Measurements from ENCODE around the gene PAPOLA.

PAPOLA gene

DNA sequence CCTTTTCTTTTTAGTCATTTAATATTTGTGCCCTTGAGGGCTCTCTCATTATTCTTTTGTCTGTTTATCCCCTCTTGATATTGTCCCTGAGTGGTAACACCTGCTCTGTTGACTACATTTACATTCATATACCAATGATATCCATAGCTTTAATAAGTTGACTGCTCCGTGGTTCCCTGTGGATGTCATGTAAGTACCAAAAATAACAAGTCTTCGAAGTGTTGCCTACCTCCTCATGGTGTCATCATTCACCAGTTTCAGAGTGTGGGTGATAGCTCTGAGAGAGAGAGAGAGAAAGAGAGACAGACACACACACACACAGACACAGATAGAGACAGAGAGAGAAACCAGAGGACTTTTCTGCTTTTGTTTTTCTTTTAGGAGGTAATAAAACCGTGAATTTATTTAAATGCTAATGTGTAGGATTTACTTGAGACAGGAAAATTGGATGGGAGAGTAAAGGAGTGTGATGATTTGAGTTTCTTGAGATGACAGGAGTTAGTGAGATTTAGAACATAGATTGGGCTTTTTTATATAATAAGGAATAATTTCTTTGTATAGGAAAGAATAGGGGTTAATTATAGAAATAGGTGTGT is 52.2 kb downstream of the PAPOLA start:
- intact Hi-C loops (cut with DNase I), result no loop called here
- no peak for DNase-seq

DNA sequence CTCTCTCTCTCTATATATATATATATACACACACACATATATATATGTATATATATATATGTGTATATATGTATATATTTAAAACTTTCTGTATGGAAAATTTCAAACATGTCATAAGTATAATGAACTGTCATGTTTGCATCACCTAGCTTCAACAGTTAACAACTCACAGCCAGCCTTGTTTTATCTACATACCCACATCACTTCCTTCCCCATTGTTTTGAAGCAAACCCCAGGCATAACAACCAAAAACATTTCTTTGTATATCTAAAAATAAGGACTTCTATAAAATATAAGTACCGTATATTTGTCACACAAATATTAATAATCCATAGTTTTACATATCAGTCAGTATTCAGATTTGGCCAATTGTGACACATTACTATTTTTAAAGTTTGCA is 57.4 kb downstream of the PAPOLA start:
- intact Hi-C loops (cut with DNase I), result no loop called here
- no peak for DNase-seq

- intact Hi-C loops (cut with DNase I), result loop anchor here (10.0 kb wide), 1 partner anchor 290 kb away; no protein-coding TSS in a partner anchor
- no peak for DNase-seq
These were observed 62.2 kb downstream of the PAPOLA start for GRCh38 chr14:96564389-96564788.

- intact Hi-C loops (cut with DNase I), result loop anchor here (2.0 to 10.0 kb wide), 2 partner anchors 175 to 289 kb away; no protein-coding TSS in a partner anchor
- DNase-seq, result no peak
These were observed 63.6 kb downstream of the PAPOLA start for GRCh38 chr14:96565811-96566210.

DNA sequence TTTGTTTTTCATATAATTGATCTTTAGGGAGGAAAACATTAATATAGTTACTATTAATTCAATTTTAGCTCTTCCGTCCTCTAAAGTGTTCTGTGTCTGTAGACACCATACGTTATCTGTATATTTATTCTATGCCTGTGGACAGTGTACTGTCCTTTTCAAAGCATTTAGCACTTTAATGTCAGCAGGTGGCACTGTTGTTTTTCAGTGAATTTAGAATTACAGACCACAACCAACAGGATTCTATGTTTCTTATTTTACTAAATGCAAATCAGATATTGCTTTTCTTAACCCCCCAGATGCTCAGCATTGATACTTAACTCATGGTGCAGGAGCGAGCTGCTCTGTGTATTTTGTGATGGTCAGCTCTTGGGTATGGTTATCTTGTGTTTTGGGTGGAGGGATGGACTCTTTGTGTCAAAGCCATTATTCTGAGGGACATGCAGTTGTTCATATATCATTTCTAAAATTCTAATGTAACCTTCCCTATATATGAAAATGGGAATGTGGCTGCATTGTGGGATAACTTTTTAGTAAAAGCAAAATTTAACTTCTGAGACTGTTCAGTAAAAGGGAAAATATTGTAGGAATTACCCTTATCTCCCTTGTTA is 65.2 kb downstream of the PAPOLA start:
- intact Hi-C loops (cut with DNase I), result loop anchor here (2.0 to 10.0 kb wide), 2 partner anchors 173 to 287 kb away; no protein-coding TSS in a partner anchor

DNA sequence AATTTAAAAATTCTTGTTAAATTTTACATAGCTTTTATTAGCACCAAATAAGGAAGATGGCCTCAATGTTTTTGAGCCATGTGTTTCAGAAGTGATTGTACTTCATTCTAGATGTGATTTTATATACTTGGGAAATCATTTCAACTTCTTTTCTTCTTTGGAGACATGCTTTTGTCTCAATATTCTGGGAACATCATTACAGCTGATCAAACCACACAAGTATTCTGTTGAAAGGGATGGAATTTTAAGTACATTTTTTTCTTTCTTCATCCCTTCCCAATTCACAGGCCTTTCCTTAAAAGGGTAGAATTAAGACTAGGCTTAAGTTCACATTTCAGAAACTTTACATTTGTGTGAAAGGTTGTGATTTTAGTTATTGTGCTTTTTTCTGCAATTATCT is 66.4 kb downstream of the PAPOLA start:
- intact Hi-C loops (cut with DNase I), result loop anchor here (10.0 kb wide), 1 partner anchor 286 kb away; no protein-coding TSS in a partner anchor
- no peak for DNase-seq

More for the DNA sequence above, 65.2 kb downstream of the PAPOLA start:
- no peak for DNase-seq

DNA sequence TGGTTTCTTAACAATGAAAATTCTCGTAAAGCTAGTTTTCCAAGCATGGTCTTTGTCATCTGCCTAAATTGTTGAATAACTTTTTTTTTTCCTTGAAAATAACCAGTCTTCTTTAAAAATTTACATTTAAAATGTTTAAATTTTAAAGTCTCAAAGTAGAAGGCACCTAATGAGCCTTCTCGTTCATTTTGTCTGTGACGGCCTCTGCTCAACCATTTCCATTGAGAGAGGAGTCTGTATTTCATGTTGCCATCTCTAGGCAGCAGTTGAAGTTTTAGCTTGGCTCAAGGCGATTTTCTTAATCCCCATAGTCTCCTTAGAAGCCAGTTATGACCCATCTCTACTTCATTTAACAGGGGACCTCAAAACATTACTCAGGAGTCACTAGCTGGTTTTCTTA is 69.1 kb downstream of the PAPOLA start:
- intact Hi-C loops (cut with DNase I), result no loop called here

GRCh38 chr14:96573473-96574100 is 71.4 kb downstream of the PAPOLA start:
- intact Hi-C loops (cut with DNase I), result no loop called here
- DNase-seq, result no peak

More for the DNA sequence above, 69.1 kb downstream of the PAPOLA start:
- DNase-seq, result no peak

GRCh38 chr14:96574171-96574632 is 72.0 kb downstream of the PAPOLA start:
- no peak for DNase-seq
- intact Hi-C loops (cut with DNase I), result no loop called here

DNA sequence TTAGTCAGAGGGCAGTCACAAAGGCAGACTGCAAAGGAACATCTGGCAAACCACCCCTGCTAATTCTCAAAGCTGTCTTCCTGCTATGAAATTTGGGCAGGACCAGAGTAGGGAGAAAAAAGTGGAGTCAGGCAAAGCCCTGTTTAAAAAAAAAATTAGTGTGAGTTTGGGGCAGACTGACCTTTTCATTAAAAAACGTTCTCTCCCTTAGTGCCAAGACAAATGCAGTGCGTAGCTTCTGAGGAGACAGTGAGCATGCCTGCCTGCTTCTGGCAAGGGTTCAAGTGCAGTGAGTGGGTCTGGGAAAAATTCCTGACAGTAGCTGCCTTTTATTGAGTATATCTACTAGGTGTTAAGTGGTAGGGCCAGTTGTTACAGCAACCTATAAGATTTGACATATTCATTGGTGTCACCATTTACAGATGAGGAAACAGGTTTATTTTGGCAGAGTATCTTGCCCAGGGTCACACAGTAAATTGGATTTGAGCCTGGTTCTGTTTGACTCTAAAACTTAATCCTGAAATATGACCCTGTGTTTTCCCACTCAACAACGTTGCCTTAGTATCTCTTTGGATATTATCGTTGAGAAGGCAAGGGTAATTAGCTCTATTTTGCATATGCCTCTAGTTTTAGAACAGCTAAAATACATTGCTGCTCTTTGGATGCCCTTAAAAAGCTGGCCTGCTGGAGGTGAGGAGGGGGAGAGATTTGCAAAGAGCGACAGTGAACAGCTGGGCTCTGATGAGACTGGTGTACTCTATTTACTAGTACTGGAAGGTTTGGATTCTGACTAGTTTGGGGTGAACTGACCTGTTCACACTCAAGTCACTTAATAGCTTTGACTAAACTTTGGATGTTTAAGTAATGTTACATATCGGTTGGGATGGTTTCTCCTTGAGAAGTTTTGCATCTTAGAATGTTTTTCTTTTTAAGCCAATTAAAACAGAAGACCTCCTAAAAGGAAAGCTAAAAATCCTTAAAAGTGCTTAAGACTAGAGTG is 72.8 kb downstream of the PAPOLA start:
- no peak for DNase-seq
- intact Hi-C loops (cut with DNase I), result no loop called here

DNA sequence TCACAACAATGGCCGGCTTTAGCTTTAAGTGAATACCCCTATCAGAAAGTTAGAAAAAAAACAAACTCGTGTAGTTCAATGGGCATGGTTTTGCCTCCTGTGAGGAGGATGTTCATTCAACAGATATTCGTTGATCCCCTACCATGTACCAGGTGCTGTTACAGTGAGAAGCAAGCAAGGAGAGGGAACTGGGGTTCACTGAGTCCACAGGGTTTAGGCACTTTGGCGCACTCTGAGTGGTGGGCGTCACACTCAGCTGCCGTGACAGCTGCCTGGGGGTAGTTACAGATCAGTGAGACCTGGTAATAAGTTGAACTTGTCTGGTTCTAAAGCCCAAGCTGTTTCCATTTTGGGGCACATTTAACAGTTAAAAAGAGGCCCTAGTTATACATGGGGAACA is 74.2 kb downstream of the PAPOLA start:
- intact Hi-C loops (cut with DNase I), result no loop called here
- no peak for DNase-seq

GRCh38 chr14:96576937-96577336 is 74.8 kb downstream of the PAPOLA start:
- no peak for DNase-seq
- intact Hi-C loops (cut with DNase I), result no loop called here

DNA sequence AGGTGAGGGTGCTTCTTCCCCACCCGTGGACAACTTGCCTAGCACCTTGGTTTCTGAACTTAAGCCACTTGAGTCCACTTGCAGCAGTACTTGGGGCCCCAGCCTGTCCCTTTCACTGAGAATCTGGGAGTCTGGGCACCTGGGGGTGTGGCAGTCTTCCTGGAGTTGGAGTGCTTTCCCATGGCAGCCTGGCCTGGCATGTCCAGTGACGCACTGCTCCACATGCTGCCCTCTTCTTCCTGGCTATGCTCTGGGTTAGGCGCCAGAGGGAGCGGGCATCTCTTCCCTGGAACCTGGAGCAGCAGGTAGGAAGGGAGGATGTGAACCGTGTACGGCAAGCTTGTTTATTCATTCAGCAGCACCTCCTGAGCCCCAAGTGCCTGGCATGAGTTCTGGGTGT is 76.4 kb downstream of the PAPOLA start:
- intact Hi-C loops (cut with DNase I), result no loop called here

GRCh38 chr14:96579358-96579757 is 77.2 kb downstream of the PAPOLA start:
- intact Hi-C loops (cut with DNase I), result no loop called here

More for the DNA sequence above, 76.4 kb downstream of the PAPOLA start:
- DNase-seq, result no peak

DNA sequence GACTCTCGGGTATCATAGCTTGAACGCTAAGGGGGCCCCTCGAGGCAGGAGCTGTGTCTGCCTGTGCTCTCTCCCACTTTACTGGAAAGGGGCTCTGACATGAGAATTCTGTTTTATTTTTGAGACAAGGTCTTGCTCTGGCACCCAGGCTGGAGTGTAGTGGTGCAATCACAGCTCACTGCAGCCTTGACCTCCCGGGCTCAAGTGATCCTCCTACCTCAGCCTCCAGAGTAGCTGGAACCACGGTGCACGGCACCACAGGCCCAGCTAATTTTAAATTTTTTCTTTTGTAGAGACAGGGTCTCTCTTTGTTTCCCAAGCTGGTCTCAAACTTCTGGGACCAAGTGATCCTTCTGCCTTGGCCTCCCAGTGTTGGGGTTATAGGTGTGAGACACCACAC is 77.7 kb downstream of the PAPOLA start:
- intact Hi-C loops (cut with DNase I), result no loop called here
- no peak for DNase-seq

More at GRCh38 chr14:96579358-96579757, 77.2 kb downstream of the PAPOLA start:
- no peak for DNase-seq

- intact Hi-C loops (cut with DNase I), result no loop called here
- DNase-seq, result no peak
These were observed 78.4 kb downstream of the PAPOLA start for GRCh38 chr14:96580566-96580965.

DNA sequence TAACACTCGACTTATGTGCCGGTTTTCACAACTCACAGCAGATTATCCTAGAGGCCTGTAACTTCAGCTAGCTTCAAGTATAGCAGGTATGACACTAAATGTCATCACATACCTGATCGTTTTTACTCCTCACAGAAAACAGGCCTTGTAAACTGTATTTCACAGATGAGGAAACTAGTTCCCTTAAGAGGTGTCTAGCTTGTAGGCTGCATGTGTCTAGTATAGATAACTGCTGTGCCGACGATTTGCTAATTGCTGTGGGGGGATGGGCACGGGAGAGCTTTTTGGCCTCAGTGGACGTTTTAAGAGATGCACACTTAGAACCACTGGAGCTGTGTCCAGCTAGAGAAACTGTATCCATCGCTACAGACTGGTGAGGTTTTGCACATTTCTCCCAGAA is 78.8 kb downstream of the PAPOLA start:
- DNase-seq, result no peak
- intact Hi-C loops (cut with DNase I), result no loop called here

DNA sequence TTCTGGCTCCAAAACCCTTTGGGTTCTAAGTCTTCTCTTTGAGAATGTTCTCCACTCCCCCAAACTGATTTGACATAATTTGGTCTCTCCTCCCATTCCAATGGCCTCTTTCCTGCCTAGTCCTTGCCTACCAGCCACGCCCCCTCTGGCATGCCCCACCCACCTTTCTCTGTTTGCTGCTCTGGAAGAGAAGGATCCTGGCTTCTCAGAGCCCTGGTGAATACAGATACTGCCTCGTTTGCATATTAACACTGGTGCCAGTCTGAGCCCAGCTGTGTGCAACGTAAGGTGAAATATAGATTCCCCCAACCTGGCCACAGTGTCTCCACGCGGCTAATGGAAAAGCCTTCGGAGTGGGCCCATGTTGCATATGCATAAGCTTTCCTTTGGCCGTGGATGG is 79.7 kb downstream of the PAPOLA start:
- intact Hi-C loops (cut with DNase I), result no loop called here
- DNase-seq, result peak in 1 of 10 donors; percentile 32

- intact Hi-C loops (cut with DNase I), result no loop called here
- DNase-seq, result peak in 2 of 10 donors; percentile 3 to 64
These were observed 80.3 kb downstream of the PAPOLA start for GRCh38 chr14:96582411-96582961.

DNA sequence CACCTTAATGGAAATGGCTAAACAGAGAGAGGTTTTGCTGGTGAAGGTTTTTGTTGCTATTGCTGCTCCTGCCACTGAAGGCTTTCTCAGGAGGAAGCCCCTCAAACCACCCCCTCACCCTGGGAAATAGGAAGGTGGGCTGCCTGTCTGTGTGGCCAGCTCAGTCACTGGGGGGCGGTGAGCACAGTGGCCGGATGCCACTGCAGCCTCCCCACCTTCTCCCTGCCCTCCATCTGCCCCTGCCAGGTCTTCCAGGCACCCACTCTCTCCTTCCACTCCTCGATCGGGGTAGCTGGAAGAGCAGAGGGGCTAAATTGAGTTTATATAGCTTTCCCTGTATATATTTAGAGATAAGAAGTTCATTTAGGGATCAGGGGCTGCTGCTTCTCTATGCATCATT is 80.8 kb downstream of the PAPOLA start:
- peak in 1 of 10 donors; percentile 12 for DNase-seq
- intact Hi-C loops (cut with DNase I), result no loop called here
